ENCODE measurements around the gene LRCH4.

LRCH4 gene

DNA sequence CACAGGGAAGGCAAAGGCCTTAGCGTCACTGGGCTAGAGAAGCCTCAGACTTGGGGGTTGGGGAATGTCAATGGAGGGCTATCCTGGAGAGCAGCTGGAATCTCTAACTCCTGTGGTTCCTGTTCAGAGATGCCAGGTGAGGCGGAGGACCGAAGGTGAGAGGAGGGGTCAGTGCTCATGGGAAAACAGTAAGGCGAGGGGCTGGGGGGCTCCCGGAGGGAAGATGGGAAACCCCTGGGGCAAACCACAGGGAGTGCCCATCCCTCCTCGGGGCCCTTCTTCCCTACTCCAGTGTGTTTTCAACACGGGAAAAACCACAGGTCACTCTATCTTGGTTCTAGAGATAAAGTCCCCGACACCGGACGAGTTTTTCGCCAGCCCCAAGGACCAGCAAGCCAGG lies 3.3 kb downstream of the LRCH4 start:
- no peak for DNase-seq (ENCODE audit: low read depth in 4 of 4, low spot score in 1 of 4)

DNA sequence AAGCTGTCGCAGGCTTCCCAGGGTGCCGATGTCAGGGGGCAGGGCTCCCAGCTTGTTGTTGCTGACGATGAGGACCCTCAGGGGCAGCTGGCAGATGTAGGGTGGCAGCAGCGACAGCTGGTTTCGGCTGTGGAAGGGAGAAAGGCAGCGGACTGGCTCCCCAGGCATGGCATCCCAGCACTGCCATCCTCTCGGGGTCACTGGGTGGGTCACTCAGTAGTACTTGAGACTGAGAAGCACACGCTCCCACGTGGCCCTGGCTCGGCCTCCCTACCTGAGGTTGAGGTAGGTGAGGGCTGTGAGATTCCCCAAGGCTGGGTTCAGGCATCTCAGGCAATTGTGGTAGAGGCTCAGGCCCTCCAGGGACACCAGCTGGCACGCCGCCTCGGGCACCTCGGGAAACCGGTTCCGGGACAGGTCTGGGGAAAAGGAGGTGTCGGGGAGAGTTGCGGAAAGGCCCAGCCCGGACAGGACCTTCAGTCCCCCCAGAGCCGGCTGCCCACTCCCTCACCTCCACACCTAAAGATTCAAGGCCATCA lies 3.8 kb downstream of the LRCH4 start:
- no peak for DNase-seq (ENCODE audit: low read depth in 4 of 4, low spot score in 1 of 4)

DNA sequence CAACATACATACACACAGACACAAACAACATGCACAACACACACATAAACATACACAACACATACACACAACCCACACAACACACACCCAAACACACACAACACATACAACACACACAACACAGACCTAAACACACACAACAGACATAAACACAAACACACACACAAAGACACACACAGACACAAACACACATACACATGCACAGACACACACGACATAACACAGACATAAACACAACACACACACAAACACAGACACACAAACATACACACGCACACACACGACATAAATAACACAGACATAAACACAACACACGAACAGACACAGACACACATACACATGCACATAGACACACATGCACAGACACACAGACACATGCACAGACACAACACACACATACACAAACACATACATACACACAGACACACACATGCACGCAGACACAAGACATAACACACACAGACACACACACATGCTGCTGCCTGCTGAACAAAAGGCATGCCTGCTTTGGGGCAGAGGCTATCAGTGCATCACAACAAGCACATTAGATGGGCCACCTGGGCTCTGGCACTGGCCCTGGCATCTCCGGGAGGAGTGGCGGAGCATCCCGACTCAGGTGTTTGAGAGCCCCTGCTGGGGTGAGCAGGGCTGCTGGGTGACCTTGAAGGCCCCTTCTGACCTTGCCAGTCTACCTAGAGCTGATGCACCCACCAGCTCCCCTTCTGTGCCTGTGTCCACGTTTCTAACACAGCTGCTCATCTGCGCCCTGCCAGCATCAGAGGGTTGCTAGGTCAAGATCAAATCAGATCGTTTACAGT lies 5.3 kb downstream of the LRCH4 start:
- no peak for DNase-seq (ENCODE audit: low read depth in 4 of 4, low spot score in 1 of 4)

DNA sequence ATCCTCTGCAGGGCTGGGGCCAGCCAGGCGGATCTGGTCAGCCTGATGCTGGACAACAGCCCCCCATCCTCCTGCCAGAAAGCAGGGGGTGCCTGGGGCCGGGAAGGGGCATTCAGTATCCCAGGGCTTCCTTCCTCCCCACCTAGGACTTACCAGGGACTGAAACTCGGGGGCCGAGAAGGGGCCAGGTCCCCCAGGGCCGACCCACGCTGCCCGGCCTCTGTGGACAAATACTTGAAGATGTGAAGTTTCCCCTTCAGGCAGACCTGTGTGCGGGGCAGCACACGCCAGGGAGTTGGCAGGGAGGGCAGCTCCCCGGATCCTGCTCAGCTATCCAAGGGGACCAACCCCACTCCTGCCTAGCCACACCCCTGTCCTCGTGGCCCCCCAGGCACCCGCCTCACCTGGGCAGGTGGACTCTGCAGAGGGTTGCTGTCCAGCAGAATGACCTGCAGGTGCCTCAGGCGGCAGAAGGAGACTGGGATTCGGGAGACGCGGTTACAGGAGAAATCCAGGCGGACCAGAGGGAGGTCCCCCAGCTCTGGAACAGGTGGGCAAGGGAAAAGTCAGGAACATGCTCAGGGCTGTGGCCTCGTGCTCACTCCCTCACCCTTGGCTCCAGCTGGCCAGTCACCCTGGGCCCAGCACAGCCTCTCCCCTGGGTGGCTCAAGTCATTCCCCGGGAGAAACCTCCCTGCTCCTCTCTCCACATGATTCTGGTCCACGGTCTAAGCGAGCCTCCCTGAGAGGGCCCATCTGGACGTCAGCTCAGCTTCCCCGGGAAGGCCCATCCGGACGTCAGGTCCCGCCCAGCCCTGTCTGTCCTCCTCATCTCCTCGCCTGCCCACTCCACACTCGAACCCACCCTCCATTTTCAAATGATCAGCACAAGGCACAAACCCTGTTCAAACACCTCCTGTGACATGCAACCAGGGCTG lies 7.4 kb downstream of the LRCH4 start:
- DNase-seq (ENCODE audit: low read depth in 4 of 4, low spot score in 1 of 4): no peak

DNA sequence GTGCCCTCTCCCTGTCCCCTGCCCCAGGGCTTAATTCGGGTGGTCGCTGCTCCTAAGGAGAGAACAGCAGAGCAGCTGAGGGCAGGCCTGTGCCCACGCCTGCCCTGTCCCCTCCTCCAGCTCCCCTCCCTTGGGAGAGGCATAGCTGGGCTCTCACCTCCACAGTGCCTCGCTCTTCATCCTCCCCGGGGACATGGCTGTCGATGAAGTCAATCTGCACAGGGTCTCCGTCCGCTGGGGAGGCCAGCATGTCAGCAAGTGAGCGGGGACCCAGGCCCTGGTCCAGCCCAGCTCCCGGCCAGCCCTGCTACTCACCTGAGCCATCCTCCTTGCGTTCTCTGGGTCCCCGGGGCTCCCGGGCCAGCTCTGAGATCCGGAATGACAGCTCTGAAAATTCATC lies 8.4 kb downstream of the LRCH4 start:
- no peak for DNase-seq (ENCODE audit: low read depth in 4 of 4, low spot score in 1 of 4)

DNA sequence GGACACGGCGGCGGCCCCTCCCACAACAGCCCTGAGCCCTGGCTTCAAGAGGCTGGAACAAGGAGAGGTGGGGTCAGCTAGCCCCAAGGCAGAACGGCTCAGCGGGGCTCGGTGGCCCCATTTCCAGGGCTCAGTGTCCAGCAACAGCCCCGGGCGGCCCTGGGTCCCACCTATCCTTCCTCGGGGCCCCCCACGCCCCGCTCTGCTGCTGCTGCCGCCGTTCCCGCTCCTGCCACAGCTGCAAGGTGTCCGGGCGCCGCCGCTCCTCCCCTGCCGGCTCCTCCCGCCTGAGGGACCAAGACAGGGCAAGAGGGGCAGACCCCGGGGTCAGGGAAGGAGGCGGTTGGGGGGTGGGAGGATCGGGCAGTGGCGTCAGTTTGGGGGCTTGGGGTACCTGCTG lies 8.8 kb downstream of the LRCH4 start:
- DNase-seq (ENCODE audit: low read depth in 4 of 4, low spot score in 1 of 4): no peak

DNA sequence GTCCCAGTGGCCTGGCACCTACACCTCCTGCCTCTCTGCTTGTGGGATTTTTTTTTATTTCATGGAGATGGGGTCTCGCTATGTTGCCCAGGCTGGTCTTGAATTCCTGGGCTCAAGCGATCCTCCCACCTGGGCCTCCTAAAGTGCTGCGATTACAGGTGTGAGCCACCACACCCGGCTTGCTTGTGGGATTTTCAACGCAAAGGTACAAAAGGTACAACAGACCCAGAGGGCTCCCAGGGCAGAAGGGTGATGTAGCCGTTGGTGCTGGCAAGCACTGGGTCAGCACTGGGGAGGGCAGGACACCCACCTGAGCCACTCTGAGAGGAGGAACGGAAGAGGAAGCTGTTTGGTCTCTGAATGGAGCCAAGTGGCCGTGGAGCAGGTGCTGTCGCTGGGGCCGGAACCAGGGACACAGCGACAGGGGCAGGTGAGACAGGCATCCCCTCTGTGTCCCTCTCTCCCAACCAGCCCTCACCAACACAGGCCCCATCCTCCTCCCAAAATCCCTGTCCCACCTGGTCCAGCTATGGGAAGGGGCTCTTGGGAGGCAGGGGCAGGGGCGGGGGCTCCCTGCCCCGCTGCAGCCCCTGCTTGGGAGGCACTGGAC lies 9.4 kb downstream of the LRCH4 start:
- no peak for DNase-seq (ENCODE audit: low read depth in 4 of 4, low spot score in 1 of 4)

DNA sequence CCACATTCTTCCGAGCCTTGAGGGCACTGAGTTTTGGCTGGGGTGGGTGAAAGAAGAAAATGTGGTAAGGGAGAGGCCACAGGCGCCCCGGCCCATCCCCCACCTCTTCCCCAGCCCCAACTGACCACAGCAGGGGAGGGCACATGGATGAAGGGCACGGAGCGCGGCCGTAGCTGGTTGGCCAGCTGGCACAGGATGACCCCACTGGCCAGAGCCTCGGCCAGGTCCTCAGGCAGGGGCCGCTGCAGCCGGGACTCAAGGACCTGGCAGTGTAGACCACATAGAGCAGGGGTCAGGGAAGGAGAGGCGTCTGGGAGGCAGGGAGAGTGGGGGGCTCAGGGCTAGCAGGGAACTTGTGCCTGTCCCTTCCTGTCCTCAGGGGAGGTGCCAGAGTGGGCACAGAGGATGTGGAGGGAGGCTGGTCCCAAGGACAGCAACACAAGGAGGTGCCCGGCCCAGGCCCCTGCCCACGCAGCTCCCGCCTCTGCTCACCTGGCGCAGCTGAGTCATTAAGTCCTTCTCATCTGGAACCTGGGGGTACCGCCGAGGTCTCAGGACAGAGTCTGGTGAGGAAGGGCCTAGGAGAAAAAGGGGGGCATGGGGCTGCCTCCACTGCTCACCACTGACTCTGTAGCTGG lies 10.1 kb downstream of the LRCH4 start:
- DNase-seq (ENCODE audit: low read depth in 4 of 4, low spot score in 1 of 4): no peak

DNA sequence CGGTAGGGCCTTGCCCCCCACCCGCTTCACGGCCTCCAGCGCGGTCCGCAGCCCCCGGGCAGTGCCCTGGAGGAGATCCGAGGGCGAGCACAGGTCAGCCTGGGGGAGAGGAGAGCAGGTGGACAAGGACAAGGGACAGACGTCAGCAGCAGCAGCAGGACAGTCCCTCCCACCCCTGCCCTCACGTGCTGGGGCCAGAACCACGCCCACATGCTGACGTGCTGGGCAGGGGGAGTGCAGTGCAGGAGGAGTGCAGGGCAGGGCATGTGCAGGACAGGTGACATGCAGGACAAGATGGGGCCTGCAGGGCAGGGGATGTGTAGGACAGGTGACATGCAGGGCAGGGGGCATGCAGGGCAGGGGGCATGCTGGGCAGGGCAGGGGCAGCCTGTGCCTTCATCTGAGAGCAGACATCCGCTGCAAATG lies 10.7 kb downstream of the LRCH4 start:
- DNase-seq (ENCODE audit: low read depth in 4 of 4, low spot score in 1 of 4): no peak

DNA sequence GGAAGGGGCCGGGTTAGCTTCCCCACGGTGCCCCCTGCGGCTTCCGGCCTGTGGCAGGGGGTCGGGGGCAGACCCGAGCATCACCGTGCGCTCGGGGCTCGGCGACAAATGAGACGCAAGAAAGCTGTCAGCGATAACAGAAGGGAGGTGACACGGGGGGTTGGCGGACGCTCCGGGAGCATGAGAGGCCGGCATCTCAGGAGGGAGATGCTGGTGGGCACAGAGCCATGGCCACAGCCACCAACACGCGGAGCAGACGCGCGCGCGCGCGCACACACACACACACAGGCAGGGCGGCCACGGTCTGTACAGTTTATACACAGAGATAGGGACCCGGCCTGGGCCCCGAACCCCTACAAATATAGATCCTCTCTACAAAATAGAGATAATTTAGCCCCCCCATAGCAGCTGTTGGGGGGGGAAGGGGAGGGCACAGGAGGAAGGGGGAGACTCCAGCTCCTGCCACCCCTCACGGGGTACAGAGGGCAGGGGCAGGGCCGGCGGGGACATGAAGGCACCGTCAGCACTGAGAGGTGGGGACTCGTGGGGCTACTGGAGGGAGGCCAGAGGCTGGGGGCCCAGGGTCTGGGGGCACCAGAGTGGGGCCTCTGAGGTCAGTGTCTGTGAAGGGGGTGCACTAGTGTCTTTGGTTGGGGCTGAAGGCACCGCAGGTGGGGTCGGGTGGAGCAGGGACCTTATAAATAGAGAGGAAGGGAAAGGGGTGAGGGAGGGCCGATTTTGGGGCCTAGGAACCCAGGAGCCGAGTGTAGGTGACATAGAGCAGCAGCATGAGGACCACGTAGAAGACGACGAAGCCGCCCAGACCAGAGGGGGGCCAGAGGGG lies 11.3 kb downstream of the LRCH4 start:
- DNase-seq (ENCODE audit: low read depth in 4 of 4, low spot score in 1 of 4): no peak

DNA sequence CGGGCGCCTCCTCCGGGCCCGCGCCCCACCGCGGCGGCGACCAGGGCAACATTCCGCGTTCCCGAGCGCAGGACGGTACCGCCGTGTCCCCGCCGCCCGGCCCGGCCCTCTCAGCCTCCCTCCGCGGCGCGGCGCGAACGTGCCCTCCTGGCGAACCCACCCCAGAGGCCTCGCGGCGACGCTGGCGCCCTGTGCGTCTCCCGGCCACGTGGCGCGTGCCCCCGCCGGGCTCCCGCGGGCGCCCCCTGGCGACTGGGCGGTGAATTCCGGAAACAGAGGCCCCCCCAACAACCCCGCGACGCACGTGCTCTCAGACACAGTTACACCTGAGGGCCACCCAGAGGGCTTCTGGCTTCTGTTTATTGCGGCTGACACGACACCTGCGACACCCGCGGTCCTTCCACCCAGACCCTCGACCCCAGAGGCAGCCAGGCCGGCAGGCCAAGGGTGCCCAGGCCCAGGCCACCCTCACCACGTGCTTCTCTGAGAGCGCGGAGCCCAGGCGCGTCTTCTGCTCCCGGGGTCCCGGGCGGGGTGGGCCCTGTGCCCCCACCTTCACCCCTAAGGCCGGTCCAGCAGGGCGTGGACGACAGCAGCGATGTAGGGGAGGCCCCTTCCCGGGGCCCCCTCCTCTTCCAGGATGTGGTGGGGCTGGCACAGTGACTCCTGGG lies 12.1 kb downstream of the LRCH4 start, which contains the start of gene SAP25:
SAP25 (minus strand) TSS at position 210 of the 671 bp plus-strand sequence; CDS start at position 52, 158 bp downstream.
- no peak for DNase-seq (ENCODE audit: low read depth in 4 of 4, low spot score in 1 of 4)

DNA sequence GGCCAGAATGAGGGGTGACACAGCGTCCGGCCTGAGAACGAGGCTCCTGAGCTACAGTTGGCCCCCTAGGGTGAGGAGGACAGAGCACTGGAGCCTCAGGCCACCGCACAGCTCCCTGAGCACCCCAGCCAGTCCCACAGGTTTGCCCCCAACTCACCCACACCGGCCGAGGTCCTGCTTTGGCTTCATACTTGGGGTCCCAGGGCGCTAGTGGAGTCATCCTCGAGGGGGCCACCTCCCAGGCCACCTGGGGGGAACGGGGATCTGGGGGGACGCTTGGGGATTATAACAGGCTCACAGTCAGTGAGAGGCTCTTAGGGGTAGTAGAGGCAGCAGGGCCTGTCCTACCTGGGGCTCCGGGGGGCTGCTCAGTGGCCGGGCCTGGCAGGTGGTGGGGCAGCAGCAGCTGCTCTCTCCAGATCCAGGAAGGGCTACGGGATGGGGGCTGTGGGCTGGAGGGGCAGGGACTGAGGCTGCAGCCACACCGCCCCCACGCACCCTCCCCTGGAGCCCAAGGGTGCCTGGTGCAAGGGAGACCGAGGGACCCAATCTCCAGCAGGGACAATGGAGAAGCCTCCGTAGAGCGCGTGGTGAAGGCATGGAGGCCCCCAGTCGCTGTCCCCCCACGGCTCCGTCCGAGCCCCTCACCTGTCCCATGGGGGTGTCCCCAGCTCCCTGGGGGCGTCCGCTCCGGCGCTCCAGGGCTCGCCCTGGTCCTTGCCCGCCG lies 12.8 kb downstream of the LRCH4 start:
- DNase-seq (ENCODE audit: low read depth in 4 of 4, low spot score in 1 of 4): no peak

DNA sequence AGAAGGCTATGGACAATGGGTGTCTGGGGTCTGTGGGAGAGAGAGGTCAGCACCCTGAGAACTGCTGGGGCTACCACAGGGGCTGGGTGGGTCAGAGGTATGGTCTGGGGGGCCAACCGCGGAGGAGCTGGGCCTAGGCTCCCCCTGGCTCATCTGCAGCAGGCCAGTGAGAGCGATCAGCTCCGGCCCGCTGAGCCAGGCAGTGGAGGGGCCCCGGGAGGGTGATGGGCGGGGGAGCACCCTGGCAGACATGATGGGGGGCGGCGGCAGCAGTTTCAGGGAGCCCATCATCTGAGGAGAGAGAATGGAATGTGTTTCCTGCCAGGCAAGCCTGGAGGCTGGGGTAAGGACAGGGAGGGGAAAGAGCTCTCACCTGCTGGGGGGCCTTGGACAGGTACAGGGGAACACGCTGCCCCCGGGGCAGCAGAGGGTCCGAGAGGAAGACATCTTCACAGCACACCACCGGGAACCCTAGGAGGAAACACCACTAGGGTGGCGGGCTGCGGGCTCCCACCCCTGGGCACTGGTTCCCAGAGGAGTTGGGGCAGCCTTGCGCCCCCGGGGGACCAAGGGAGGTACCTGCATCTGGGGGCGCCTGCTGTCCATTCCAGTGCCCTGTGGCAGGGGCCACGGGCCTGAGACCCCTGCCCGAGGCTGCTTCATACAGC lies 13.5 kb downstream of the LRCH4 start:
- no peak for DNase-seq (ENCODE audit: low read depth in 4 of 4, low spot score in 1 of 4)

DNA sequence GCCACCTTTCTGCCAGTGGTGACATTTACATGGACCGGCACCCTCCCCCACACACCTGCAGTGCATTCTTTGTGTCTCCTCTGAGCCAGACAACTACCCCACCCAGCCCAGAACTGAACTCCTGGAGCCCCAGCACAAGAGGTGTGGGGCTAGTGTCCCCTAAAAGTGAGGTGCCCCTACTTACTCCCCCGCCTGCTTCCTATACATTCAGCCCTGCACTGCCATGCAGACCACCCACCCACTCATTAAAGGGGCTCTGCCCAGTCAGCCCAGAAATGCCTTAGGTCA lies 14.2 kb downstream of the LRCH4 start:
- DNase-seq (ENCODE audit: low read depth in 4 of 4, low spot score in 1 of 4): no peak

DNA sequence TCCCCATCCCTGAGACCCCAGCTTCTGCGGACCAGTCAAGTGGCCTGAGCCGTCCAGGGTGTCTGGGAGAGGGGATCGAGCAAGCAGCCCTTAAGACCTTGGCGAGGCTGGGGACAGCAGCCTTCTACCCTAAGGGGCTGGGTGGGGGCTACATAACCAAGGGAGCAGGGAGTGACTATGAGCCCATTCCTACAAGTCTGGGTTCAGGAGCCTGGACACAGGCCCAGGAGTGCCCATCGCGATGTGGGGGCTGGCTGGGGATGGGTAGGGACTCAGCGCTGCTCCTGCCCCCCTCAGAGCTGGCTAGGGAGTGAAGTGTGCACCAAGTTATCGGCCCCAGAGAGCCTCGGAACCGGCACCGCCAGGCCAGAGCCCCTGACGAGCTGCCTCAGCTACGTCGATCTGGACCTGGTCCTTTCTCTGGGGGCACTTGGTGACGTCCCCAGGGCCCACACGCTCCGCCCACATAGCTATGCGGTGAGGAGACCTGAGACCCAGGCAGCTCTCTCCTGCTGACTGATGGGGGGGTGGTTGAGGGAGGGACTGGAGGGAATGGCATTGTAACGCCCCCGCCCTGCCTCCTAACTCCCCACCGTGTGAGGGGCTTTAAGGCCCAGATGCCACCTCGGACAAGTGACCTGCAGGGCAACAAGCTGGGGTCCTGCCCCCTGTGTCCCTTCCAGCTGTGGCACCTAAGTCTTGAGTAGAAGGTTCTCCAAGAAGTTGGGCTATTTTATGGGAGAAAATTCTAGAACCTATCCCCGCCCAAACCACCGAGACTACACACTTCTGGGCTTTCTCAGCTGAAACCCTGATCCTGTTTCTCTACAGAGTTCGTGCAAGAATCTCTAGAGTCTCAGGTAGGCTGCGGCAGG lies 14.7 kb downstream of the LRCH4 start:
- no peak for DNase-seq (ENCODE audit: low read depth in 4 of 4, low spot score in 1 of 4)

DNA sequence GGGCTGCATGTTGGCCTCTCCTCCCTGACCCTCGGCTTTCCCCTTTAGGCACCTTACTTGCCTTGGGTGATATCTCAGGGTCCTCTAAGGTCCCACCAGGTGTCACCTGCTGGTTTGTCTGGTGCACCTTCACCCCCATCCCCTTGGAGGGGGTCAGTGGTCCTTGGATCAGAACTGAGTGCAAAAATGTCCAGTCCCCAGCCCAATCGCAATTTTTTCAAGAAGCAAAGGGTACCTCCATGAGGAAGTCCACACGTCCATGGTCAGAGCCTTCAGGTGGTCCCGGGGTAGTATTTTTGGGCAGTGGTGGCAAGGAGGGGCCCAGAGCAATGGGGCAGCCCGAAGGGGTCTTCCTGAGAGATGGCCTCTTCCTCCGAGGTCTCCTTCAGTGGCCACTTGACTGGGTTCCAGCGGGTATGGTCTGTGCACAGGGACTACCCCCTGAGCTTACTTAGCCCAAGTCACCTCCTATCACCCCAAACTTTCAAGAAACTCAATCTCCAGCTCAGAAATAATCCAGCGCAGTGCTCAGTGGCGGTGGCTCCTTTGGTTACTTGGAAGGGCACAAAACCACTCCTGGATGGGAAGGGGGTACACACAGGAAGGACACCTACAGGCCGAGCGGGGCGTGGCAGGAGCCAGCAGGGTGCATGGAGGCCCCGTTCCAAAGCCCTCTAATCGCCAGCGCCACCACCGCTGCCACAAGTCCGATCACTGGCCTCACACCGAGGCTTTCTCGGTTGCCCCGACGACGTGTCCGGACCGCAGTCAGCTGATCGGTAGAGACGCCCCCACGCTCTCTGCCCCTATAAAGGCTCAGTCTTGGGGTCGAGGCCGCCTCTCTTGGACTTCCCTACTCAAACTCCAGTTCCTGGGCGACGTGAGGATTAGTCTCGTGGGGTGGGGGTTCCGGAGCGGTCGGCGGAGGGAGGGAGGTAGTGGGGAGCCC lies 16.8 kb downstream of the LRCH4 start:
- peak in 1 of 4 experiments; percentile 19 for DNase-seq (ENCODE audit: low read depth in 4 of 4, low spot score in 1 of 4)

Measured in stimulated activated CD4-positive, alpha-beta T cell treated with anti-CD3 and anti-CD28 coated beads, Interleukin-1b, Interleukin-23, amount 100 ng/mL, for 24 hours (primary cell).